Measurements from ENCODE around the gene GGA1.
A peak's percentile ranks its signal among the peaks of the same experiment; 100 is the strongest.

The GGA1 gene
- total RNA-seq, result 96.6 to 98.0 reads per million in 2 experiments

DNA sequence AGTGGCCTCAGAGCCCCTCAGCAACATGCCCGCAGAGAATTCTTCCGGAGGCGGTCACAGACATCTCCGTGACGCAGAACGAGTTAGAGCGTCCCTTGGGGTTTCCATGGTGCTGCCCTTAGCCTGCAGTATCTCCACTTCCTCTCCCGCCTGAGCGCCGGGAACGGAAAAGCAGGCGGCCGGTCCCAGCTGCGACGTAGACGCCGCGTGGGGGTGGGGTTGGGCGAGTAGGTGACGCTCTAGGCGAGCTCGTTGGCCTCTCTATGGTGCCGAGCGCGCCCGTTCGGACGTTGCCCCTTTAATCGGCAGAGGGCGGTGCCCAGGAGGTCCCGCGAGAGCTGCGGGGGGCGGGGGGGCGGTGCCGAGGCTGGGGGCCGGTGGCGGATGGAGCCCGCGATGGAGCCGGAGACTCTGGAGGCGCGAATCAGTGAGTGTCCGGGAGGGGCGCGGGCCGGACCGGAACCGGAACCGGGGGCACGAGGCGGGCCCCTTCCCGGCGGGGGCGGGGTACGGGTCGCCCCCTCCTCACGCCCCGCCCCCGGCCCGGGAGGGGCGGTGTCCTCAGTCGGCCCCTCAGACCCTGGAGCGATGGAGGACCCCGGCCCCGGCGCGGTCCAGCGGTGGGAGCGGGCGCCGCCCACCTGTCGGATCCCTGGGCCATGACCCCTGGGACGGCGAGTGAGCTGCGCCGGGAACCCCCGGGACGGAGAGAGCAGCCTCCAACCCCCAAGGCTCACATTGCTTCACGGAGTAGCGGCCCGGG, at the start of gene GGA1:
Gene GGA1, plus strand, starts transcription at position 358 of the 763 bp plus-strand sequence. Its CDS starts 27 bp downstream, at position 385.
- peak; percentile 95 for DNase-seq (ENCODE audit: low read depth)

DNA sequence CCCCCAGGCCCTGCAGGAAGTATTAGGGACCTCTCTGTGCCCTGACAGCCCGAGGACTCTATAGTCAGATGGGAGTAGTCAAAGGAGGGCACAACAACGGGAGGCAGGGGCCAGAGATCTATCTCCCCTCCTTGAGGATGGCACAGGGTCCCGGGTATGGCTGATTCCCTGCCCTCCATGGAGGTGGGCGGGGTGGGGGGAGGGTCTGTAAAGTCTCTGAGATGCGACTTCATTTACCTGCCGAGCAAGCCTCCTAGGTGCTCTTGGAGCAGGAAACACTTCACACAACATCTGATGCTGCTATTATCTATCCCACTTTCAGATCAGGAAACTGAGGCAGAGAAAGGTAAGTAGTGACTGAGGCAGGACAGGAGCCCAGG, 49.1 kb upstream of the GGA1 start:
- DNase-seq (ENCODE audit: low read depth), result no peak

GRCh38 chr22:37559901-37560607, 48.6 kb upstream of the GGA1 start, which contains the start of gene CDC42EP1:
Gene CDC42EP1, plus strand, starts transcription at chr22:37560480. Its CDS starts 5,870 bp downstream, at chr22:37566350.
- no peak for DNase-seq (ENCODE audit: low read depth)

DNA sequence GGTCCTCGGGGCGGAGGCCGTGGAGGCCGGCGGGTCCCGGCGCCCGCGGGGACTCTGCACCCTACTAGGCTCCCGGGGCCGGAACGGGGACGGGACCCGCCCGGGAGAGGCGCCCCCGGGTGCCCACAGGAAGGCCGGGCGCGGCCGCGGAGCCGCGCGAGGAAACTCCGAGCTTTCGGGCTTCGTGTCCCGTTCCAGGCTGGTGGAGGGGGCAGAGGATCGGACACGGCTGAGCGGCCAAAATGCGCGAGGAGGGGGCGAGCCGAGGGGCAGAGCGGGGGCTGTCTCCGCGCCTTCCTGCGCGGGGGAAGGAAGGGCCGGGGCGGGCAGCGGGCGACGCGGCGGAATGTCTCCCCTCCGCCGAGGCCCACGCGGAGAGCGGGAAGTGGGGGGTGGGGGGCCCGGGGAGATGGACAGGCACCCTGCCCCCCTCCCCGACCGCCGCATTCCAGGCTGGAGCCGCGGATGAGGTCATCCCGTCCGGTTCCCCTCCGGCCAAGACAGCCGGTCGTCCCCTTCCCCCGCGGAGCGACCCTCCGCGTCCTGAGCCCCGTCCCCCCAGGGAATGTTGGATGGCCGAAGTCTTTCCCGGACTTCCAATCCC, 47.9 kb upstream of the GGA1 start:
- no peak for DNase-seq (ENCODE audit: low read depth)

- DNase-seq (ENCODE audit: low read depth), result peak; percentile 62
Observed at GRCh38 chr22:37561212-37562048, 47.2 kb upstream of the GGA1 start.

DNA sequence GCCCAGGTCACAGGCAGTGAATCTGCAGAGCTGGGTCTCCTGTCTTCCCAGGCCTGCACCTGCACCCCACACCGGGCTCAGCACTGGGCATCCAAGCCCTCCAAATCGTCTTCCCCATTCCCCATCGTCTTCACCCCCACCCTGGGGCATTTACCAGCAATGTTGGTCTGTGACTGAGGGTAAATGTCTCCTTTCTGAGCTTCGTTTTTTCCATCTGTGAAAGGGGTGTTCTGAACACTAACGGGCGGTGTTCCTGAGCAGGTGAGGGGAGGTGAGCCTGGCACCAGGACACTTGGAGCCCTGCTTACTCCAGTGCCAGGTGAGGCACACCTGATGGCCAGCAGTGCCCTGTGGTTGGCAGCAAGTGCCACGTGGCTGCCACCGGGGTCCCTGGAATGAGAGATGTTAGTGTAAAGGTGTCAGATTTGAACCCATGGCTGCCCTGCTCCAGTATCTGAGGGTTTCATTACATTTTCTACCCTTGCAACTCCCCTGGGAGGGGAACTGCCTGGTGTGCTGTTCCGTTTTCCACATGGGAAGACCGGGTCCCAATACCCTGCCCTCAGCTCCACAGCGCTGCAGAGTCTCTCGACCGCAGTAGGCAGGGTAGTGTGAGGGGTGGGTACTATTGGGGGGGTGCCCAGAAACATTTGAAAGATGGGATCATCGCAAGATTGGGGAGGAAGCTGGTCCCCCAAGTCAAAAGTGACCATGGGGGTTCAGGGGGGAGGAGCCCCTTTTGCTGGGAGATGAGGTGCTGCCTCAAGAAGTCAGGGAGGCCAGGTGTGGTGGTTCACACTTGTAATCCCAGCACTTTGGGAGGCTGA, 46.4 kb upstream of the GGA1 start:
- no peak for DNase-seq (ENCODE audit: low read depth)

- no peak for DNase-seq (ENCODE audit: low read depth)
Observed at GRCh38 chr22:37563153-37564081, 45.2 kb upstream of the GGA1 start.

DNA sequence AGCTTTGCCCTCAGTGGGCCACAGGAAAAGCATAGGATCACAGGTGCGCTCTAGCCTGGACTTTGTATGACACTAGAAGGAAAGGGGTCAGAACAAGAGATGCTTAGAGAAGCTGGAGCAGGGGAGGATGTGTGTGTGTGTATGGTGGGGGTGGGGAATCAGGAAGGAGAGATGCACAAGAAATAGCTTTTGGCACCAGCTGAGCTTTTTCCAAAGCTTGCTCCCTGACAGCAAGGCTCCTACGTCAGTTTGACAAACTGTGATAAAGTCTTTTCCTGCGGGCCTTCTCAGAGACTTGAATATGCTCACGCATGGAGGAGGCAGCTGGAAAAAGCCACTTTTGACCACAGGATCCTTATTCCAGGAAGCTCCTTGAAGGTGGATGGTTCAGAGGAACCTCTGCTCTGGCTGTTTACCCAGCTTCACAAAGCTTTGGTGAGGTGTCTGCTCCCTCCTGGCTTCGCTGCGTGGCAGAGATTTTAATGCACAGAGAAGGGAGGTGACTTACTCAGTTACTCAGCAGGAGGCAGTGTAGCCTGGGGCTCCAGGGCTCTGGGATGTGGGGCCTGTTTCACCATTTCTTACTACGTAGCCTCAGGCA, 44.4 kb upstream of the GGA1 start:
- DNase-seq (ENCODE audit: low read depth), result no peak

DNA sequence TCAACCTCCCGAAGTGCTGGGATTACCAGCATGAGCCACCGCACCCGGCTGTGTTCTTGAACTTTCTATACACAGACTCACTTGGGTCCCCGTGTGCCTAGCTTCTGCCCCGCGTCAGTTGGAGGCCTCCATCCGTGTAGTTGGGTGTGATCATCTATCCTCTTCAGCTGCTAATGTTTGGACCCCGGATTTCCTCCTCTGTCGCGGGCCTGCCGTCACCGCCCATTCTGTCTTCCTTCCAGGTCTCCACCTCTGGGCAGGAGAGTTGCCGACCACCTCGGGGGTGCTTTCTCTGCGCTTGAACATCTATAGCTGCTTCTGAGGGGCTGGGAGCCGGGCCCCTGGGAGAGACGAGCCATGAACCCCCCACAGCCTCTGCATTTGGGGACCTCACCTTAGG, 42.8 kb upstream of the GGA1 start:
- no peak for DNase-seq (ENCODE audit: low read depth)

- no peak for DNase-seq (ENCODE audit: low read depth)
Observed at GRCh38 chr22:37566329-37566837, 42.3 kb upstream of the GGA1 start.

DNA sequence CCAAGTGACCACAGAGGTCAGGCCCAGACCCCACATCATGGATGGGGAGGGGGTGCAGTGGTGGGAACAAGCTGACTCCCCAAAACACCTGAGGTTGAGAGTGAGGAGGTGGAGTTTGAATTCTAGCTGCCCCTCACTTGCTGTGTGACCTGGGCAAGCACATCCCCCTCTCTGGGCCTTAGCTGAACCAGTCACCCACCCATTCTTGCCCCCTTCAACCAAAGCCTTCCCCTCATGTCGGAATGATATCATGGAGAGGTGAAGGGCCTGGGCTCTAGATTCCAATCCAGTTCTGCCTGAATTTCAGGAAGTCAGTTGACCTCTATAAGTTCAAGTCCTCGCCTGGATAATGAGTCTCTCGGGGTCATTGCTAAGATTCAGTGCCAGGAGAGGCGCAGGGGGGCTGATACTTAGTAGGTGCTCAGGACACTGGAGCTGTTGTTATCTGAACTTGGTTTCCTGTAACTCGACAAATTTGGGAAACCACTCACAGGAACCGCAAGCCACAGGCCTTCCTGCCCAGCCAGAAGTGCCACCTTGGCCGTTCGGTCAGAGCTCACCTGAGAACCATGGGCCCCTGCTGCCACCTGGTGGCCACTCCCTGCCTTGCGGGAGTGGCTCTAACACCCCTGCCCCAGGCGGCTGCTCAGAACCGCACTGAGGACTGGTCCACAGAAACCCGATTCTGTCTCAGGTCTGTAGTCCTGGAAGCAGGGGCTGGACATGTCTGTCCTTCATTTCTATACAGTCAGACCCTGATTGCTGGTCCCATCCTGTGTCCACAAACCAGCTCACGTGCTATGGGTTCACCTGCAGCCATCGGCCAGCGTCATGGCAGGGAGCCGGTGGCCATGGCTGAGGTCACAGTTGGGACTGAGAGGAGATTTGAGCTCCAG, 41.5 kb upstream of the GGA1 start:
- peak; percentile 76 for DNase-seq (ENCODE audit: low read depth)

DNA sequence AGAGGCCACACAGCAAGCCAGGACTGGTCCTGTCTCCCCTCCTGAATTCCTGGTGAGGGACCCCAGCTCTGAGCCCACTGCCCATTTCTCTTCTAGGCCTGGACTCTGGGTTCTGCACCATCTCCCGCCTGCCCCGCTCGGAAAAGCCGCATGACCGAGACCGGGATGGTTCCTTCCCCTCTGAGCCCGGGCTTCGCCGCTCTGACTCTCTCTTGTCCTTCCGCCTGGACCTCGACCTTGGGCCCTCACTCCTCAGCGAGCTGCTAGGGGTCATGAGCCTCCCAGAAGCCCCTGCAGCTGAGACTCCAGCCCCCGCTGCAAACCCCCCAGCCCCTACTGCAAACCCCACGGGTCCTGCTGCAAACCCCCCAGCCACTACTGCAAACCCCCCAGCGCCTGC, 40.6 kb upstream of the GGA1 start:
- no peak for DNase-seq (ENCODE audit: low read depth)

- DNase-seq (ENCODE audit: low read depth), result no peak
Observed at GRCh38 chr22:37568448-37569008, 40.1 kb upstream of the GGA1 start.

DNA sequence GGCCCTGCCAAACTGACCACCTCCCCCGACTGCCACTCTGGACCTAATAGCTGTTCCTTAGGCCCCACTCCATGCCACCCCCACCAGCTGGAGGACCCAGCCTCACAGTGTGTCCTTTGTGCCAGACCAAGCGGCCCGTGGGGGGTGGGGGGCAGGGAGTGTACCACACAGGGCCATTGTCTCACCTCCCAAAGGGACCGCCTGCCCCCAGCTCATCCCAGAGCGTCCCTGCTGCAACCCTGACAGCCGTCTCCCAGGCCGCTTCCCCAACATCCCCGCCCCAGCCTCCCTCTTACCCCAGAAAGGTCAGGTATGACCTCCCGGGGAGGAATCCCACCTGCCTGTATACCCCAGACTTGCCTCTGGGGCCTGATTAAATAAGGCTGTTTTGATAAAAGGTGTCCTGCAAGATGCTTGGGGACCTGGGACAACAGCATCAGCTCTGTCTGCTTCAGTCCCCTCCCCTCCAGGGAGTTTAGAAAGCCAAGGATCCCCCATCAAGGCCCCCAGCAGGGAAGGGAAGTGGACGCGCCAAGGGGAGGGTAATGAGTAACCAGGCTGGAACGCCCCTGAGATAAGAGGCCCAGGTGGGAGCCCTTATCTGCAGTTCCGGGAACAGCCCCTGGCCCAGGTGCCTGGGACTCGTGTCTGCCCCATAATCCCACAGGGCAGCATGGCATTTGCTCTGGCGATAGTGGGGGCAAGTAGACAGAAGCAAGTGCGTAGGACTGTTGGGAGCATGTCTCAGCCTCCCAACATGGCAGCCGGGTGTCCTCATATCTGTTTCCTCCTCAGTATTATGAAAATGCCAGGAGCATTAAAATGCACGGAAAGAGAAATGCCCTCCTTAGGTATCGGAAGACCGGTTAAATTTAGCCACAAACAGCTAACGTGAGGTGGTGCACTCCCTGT, 39.4 kb upstream of the GGA1 start:
- no peak for DNase-seq (ENCODE audit: low read depth)

DNA sequence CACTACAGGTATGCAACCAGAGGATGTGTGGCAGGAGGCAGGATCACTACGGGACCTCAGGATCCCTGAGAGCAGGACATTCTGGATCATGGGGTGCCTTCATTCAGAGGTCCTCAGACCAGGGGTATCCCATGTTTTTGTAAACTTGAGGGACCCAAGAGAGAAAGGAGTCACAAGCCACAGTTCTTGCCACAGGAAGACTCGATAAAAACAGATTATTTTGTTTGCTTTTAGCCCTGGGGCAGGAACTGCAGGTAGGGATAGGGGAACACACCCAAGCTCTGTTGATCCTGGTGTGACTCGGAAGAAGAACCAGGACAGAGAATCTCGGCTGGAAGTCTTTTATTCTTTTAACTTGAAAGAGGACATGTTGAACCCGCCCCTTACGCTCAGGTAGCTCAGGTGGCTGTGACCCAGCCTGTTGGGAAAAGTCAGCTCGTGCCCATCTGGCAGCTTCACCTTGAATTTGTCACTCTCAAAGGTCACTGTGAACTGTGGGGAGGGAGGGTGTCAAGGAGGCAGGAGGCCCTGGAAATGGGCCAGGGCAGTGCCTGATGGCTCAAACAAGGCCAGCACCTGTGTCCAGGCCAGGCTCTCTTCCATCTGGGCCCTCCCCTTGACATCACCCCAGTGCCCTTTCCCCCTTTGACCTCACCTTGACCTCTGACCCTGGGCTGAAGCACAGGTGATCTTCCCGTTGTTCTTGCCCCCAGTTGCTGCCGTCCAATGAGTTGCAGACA, 38.5 kb upstream of the GGA1 start:
- DNase-seq (ENCODE audit: low read depth), result no peak

DNA sequence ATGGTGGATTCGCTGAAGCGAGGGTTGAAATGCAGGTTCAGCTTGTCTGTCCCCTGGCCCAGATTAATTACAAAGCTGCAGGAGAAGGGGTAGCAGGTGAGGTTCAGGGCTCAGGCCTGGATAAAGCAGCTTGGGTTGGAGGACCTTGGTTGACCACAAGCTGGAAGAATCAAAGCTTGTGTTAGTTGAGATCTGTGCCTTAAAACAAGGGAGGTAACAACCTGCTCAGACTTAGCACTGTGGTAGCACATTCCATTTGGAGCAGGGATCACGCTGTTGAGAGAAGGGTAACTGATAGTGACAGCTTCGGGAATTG, 38.0 kb upstream of the GGA1 start:
- no peak for DNase-seq (ENCODE audit: low read depth)
